Measurements from ENCODE around the gene DPY19L1.
"Not testable (repeated sequence)": the region's sequence is repeated elsewhere in the genome, so short reads cannot be mapped to it uniquely, and the experiment has no call there.

Gene DPY19L1

DNA sequence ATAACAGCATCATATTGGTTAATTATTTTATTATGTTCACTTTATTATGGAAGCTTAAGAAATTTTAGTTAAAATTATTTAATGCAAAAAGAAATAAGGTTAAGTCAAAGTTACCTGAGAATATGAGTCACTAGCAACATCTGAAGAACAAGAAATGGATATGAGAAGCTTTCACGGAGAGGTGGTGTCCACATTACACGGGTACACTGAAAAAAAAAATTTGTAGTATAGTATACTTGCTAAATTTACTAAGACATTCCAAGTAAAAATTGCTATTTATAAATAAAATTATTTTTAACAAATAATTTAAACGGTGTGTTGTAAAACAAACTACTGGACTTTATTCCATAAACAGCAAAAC lies 63.9 kb downstream of the DPY19L1 start:
- Mint-ChIP-seq H3K9me3 (peaks cover 9% of the 10 kb centered on the region), H3K36me3 (ENCODE audit: low read depth) (peaks cover 44% of the 10 kb centered on the region), H3K27me3 (ENCODE audit: low read depth) (no peaks in the 10 kb centered on the region), H3K4me1 (no peaks in the 10 kb centered on the region), H3K4me3 (no peak overlapping the region), H3K27ac (no peak overlapping the region)
- TF ChIP-seq, protein P1, sequence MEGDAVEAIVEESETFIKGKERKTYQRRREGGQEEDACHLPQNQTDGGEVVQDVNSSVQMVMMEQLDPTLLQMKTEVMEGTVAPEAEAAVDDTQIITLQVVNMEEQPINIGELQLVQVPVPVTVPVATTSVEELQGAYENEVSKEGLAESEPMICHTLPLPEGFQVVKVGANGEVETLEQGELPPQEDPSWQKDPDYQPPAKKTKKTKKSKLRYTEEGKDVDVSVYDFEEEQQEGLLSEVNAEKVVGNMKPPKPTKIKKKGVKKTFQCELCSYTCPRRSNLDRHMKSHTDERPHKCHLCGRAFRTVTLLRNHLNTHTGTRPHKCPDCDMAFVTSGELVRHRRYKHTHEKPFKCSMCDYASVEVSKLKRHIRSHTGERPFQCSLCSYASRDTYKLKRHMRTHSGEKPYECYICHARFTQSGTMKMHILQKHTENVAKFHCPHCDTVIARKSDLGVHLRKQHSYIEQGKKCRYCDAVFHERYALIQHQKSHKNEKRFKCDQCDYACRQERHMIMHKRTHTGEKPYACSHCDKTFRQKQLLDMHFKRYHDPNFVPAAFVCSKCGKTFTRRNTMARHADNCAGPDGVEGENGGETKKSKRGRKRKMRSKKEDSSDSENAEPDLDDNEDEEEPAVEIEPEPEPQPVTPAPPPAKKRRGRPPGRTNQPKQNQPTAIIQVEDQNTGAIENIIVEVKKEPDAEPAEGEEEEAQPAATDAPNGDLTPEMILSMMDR (IDR thresholded peaks at IDR 0.05; ENCODE audit: unreplicated experiment in 3 of 3) = no peak

DNA sequence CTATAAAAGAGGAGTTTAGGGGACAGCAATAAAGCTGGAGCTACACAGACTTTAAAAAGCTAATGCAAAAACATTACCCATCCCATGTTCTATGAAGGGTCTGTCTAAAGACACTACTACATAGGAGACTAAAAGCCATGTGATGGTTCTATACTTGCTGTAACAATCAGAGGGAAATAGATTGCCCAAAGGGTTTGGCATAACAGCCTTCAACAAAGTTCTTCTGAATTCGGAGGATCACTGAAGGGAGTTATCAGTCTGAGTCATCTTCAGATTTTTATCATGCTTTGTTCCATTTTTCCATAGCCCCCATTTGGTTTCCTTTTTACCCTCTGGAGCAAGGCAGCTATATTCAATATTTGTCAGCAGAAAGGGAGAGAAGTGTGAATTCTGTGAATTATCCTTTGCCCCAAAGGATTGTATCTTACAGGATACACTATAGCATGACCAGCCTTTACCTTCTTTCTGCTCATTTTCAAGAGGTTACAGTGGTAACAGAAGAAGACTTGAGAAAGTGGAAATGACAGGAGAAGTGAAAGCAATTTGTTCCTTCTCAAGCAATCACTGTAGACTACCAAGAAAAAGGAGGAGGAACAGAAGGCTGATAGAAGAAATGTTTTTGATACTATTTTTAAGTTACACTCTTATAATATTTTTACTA lies 64.4 kb downstream of the DPY19L1 start:
- H3K27ac Mint-ChIP-seq; H3K4me3 Mint-ChIP-seq; H3K4me1 Mint-ChIP-seq; H3K27me3 Mint-ChIP-seq (ENCODE audit: low read depth); H3K9me3 Mint-ChIP-seq: not testable (repeated sequence)
- H3K36me3 Mint-ChIP-seq (ENCODE audit: low read depth) = peaks cover 44% of the 10 kb centered on the region

DNA sequence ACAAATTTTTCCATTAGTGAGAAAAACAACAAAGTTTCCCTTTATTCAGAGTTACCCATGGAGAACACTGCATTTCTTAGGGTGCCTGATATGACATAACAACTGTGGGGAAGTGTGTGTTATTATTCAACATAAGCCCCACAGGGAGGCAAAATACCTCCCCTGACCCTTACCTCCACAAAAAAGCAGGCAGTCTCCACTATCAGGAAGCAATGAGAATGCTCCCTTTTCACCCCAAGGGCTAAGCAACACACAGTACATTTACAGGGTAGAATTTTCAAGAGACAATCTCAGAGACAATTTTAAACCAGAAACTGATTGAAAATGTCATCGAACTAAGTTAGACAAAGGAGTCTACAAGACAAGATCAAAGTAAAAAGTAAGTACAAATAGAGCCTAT lies 69.5 kb downstream of the DPY19L1 start:
- H3K4me3 Mint-ChIP-seq; H3K4me1 Mint-ChIP-seq; H3K27ac Mint-ChIP-seq; H3K9me3 Mint-ChIP-seq; H3K27me3 Mint-ChIP-seq (ENCODE audit: low read depth): not testable (repeated sequence)
- peaks cover 27% of the 10 kb centered on the region for H3K36me3 Mint-ChIP-seq (ENCODE audit: low read depth)

DNA sequence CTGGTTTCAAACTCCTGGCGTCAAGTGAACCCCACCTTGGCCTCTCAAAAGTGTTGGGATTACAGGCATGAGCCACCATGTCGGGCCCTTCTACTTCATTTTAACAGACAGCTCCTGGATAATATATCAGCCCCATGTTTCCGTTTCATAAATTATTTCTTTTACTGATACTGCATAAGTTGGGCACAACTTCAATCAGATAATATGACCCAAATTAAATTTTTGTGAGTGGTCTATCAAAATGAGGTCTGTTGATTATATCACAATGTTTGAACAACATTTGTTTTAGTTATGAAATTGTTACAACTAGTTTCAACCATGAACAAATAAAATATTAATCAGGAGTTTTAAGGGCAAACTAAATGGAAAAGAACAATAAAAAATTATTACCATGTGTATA lies 70.8 kb downstream of the DPY19L1 start:
- not testable (repeated sequence) for H3K27ac Mint-ChIP-seq; H3K4me1 Mint-ChIP-seq; H3K27me3 Mint-ChIP-seq (ENCODE audit: low read depth); H3K4me3 Mint-ChIP-seq; H3K9me3 Mint-ChIP-seq
- peaks cover 20% of the 10 kb centered on the region for H3K36me3 Mint-ChIP-seq (ENCODE audit: low read depth)

DNA sequence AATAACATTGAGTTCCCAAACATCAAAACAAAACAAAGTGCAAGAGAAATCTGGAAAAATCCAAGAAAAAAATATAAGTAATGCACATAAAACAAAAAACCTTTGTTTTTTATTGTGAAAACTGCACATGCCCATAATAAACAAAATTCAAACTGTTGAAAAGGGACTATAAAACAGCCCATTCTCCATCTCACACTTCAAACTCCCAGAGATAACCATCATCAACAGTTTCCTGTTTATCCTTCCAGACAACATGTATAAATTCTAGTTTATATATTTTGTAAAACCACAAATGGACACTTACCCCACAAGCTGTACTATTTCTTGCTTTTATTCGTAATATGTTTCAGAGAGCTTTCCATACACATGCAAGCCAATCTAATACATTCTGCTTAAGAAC lies 79.3 kb downstream of the DPY19L1 start:
- Mint-ChIP-seq H3K9me3 (no peaks in the 10 kb centered on the region), H3K27me3 (ENCODE audit: low read depth) (no peaks in the 10 kb centered on the region), H3K36me3 (ENCODE audit: low read depth) (peaks cover 28% of the 10 kb centered on the region), H3K4me3 (no peak overlapping the region), H3K4me1 (no peaks in the 10 kb centered on the region), H3K27ac (no peak overlapping the region)
- TF ChIP-seq, protein P1 (IDR thresholded peaks at IDR 0.05; ENCODE audit: unreplicated experiment in 3 of 3) = no peak

DNA sequence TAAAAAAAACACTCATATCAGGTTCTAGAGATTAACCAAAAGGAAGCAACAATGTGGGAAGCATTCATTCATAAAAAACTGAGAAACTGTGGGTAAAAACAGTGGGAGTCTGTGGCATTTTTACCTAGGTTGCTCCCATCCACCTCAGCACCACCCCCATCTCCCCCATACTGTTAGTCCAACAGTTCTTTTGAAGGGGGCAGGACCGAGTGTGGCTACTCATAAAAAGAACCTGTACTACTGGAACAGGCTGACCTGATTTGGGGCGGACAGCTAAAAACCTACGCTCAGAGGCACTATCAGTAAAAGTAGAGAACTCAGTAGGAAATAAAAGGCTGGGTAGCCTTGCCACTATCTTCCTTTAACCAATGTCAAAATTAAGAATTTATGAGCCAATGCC lies 84.5 kb downstream of the DPY19L1 start:
- peaks cover 1% of the 10 kb centered on the region for H3K4me1 Mint-ChIP-seq

DNA sequence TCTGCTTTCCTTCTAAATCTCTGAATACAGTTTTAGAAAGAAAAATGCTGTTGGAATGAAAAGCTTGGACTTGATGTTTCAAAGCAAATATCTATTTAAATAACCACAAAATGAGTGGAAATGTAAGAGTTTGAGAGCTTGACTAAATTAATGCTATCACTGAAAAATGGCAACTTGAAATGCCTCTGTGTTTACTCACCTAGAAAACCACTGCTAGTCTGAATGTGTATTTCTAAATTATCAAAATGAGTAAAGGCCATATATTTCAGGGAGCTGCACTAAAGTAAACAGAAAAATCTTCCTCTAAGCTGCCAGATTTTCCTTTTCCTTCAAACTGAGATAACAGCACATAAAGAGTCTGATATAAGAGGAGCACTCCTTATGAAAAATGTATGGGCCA lies 87.9 kb downstream of the DPY19L1 start:
- Mint-ChIP-seq H3K27me3 (ENCODE audit: low read depth) (no peaks in the 10 kb centered on the region), H3K4me3 (no peak overlapping the region), H3K36me3 (ENCODE audit: low read depth) (peaks cover 17% of the 10 kb centered on the region), H3K4me1 (peaks cover 3% of the 10 kb centered on the region), H3K9me3 (no peaks in the 10 kb centered on the region), H3K27ac (no peak overlapping the region)
- TF ChIP-seq, protein P1 (IDR thresholded peaks at IDR 0.05; ENCODE audit: unreplicated experiment in 3 of 3) = no peak

More for the DNA sequence above, 84.5 kb downstream of the DPY19L1 start:
- TF ChIP-seq, protein P1 (IDR thresholded peaks at IDR 0.05; ENCODE audit: unreplicated experiment in 3 of 3) = no peak
- H3K27ac Mint-ChIP-seq = no peak overlapping the region
- no peak overlapping the region for H3K4me3 Mint-ChIP-seq
- H3K36me3 Mint-ChIP-seq (ENCODE audit: low read depth) = peaks cover 23% of the 10 kb centered on the region
- no peaks in the 10 kb centered on the region for H3K27me3 Mint-ChIP-seq (ENCODE audit: low read depth)
- H3K9me3 Mint-ChIP-seq = no peaks in the 10 kb centered on the region

DNA sequence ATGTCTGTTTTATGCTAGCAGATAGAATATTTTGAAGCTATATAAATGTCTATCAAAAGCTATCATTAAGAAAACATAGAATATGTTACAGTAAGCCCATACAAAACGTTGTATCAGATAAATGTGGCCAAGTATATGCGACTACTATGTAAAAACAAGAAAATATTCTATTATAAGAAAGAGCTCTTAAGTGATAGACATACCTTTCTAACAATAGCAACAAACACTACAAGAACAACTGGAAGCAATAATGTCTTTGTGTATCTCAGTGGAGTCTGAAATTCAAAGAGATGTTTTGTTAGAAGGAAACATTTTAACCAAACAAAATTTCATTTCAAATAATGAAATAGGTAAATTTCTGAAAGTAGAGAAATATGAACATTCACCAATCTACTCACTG lies 89.9 kb downstream of the DPY19L1 start:
- H3K4me1 Mint-ChIP-seq; H3K4me3 Mint-ChIP-seq; H3K36me3 Mint-ChIP-seq (ENCODE audit: low read depth); H3K9me3 Mint-ChIP-seq; H3K27me3 Mint-ChIP-seq (ENCODE audit: low read depth); H3K27ac Mint-ChIP-seq: not testable (repeated sequence)

Measured in nephron (organoid).